Lower leg skin (tissue), 3 donors: ENCODE measurements around the gene ADGRV1.

Source experiments
- POLR2A ChIP-seq, 2 donors: fragments of 450-650 bp; IDR thresholded peaks; one replicate each; pipeline ENCODE4 v1.6.1; 2016 to 2017; ENCODE audit warnings: antibody characterized with exemption in 2 of 2, mild to moderate bottlenecking in 1 of 2, moderate library complexity in 1 of 2
- TF ChIP-seq, protein P1 (sequence below), 3 donors: fragments of 450-650 bp; IDR thresholded peaks; one replicate each; pipeline ENCODE4 v1.5.1; 2016; ENCODE audit warnings: antibody characterized with exemption in 3 of 3, mild to moderate bottlenecking in 3 of 3, moderate library complexity in 2 of 3

GRCh38 chr5:90553711-90554110 lies 4.9 kb upstream of the ADGRV1 start:
- TF ChIP-seq, protein P1, sequence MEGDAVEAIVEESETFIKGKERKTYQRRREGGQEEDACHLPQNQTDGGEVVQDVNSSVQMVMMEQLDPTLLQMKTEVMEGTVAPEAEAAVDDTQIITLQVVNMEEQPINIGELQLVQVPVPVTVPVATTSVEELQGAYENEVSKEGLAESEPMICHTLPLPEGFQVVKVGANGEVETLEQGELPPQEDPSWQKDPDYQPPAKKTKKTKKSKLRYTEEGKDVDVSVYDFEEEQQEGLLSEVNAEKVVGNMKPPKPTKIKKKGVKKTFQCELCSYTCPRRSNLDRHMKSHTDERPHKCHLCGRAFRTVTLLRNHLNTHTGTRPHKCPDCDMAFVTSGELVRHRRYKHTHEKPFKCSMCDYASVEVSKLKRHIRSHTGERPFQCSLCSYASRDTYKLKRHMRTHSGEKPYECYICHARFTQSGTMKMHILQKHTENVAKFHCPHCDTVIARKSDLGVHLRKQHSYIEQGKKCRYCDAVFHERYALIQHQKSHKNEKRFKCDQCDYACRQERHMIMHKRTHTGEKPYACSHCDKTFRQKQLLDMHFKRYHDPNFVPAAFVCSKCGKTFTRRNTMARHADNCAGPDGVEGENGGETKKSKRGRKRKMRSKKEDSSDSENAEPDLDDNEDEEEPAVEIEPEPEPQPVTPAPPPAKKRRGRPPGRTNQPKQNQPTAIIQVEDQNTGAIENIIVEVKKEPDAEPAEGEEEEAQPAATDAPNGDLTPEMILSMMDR (IDR thresholded peaks at IDR 0.05): no peak
- TF ChIP-seq POLR2A (IDR thresholded peaks at IDR 0.05): no peak
